Smooth muscle cell (in vitro differentiated cells): ENCODE results near the gene DCN. TPM values are rescaled to one million over a fixed set of nuclear protein-coding genes. Genes with fewer than 3 reads are reported as not detected.

ENCODE experiments used
- DNase-seq: peaks from one replicate; lab custom pipeline; 2025; ENCODE audit not compliant: unreplicated experiment; lab: John Stamatoyannopoulos, UW
- H2AFZ ChIP-seq: fragments of 200-600 bp; sonication (generic); 2 replicates; pipeline ENCODE4 v1.6.0; 2016; ENCODE audit warnings: antibody characterized with exemption, low read depth, mild to moderate bottlenecking
- H3F3A ChIP-seq: fragments of 200-600 bp; sonication (generic); 2 replicates; pipeline ENCODE4 v1.6.0; 2017; ENCODE audit warnings: antibody characterized with exemption, low read depth
- H3K27ac ChIP-seq: fragments of 200-600 bp; sonication (generic); 2 replicates; pipeline ENCODE4 v1.5.1; 2016; ENCODE audit warnings: low read depth, mild to moderate bottlenecking
- H3K27me3 ChIP-seq: fragments of 200-600 bp; sonication (generic); 2 replicates; pipeline ENCODE4 v1.6.1; 2016; ENCODE audit warnings: low read depth, mild to moderate bottlenecking
- H3K36me3 ChIP-seq: fragments of 200-600 bp; sonication (generic); 2 replicates; pipeline ENCODE4 v1.5.1; 2016; ENCODE audit warnings: low read depth
- H3K4me1 ChIP-seq: fragments of 200-600 bp; sonication (generic); 2 replicates; pipeline ENCODE4 v1.5.1; 2016; ENCODE audit warnings: low read depth
- H3K4me2 ChIP-seq: fragments of 200-600 bp; sonication (generic); 2 replicates; pipeline ENCODE4 v1.6.0; 2016; ENCODE audit warnings: mild to moderate bottlenecking
- H3K4me3 ChIP-seq: fragments of 200-600 bp; sonication (generic); 2 replicates; pipeline ENCODE4 v1.5.1; 2016; ENCODE audit warnings: mild to moderate bottlenecking
- H3K79me2 ChIP-seq: fragments of 200-600 bp; sonication (generic); 2 replicates; pipeline ENCODE4 v1.6.0; 2016; ENCODE audit warnings: low read depth, mild to moderate bottlenecking
- H3K9ac ChIP-seq: fragments of 200-600 bp; sonication (generic); 2 replicates; pipeline ENCODE4 v1.6.0; 2016; ENCODE audit warnings: low read depth
- H3K9me3 ChIP-seq: fragments of 200-600 bp; sonication (generic); replicated peaks from 2 replicates; pipeline ENCODE4 v1.5.1; 2016; ENCODE audit warnings: low read depth
- H4K20me1 ChIP-seq: fragments of 200-600 bp; sonication (generic); 2 replicates; pipeline ENCODE4 v1.6.0; 2016; ENCODE audit warnings: low read depth
- WGBS: methylation state at CpG from one replicate; pipeline ENCODE4 v1.1.7; 2016; ENCODE audit warnings: low lambda C conversion rate; 5-methylcytosine and 5-hydroxymethylcytosine counted together
- polyA plus RNA-seq: library from polyadenylated mRNA; unstranded; fragments of >200 nt; fragmentation: Nextera tagmentation; extraction: Ambion mirVana; gene quantifications from 2 replicates; pipeline ENCODE4 v1.2.1, GENCODE V29; 2016
- total RNA-seq: library from RNA; depleted of rRNA; stranded (reverse); fragments of >200 nt; gene quantifications from 2 replicates; pipeline ENCODE4 v1.2.3, GENCODE V29; 2014
- TF ChIP-seq, protein P1 (sequence below): fragments of 200-600 bp; sonication (generic); IDR thresholded peaks from 2 replicates; pipeline ENCODE4 v1.5.1; 2017; ENCODE audit warnings: borderline replicate concordance, mild to moderate bottlenecking, antibody characterized with exemption; ENCODE audit not compliant: insufficient read depth, poor library complexity, severe bottlenecking

DCN gene
- total and polyA plus RNA-seq, 2 experiments from 2014 or later: 1,354 to 1,657 TPM

GRCh38 chr12:91219511-91219910 is 36.9 kb upstream of the DCN start:
- H3K9me3 ChIP-seq: no peaks in the 10 kb centered on the region
- H3K27ac ChIP-seq: peak overlapping the region; percentile 92
- no peaks in the 10 kb centered on the region for H3K36me3 ChIP-seq
- H4K20me1 ChIP-seq: no peaks in the 10 kb centered on the region
- H3K4me1 ChIP-seq: peaks cover 7% of the 10 kb centered on the region
- H2AFZ ChIP-seq: peak overlapping the region; percentile 51
- peak overlapping the region; percentile 47 for H3K4me2 ChIP-seq
- H3K27me3 ChIP-seq: no peaks in the 10 kb centered on the region
- H3K4me3 ChIP-seq: no peak overlapping the region
- TF ChIP-seq, protein P1, sequence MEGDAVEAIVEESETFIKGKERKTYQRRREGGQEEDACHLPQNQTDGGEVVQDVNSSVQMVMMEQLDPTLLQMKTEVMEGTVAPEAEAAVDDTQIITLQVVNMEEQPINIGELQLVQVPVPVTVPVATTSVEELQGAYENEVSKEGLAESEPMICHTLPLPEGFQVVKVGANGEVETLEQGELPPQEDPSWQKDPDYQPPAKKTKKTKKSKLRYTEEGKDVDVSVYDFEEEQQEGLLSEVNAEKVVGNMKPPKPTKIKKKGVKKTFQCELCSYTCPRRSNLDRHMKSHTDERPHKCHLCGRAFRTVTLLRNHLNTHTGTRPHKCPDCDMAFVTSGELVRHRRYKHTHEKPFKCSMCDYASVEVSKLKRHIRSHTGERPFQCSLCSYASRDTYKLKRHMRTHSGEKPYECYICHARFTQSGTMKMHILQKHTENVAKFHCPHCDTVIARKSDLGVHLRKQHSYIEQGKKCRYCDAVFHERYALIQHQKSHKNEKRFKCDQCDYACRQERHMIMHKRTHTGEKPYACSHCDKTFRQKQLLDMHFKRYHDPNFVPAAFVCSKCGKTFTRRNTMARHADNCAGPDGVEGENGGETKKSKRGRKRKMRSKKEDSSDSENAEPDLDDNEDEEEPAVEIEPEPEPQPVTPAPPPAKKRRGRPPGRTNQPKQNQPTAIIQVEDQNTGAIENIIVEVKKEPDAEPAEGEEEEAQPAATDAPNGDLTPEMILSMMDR: no peak
- DNase-seq: no peak
- H3K79me2 ChIP-seq: no peaks in the 10 kb centered on the region
- H3K9ac ChIP-seq: peak overlapping the region; percentile 70
- H3F3A ChIP-seq: peaks cover 5% of the 10 kb centered on the region

- no peaks in the 10 kb centered on the region for H3K27me3 ChIP-seq
- H3K79me2 ChIP-seq: no peaks in the 10 kb centered on the region
- TF ChIP-seq, protein P1: no peak
- H3F3A ChIP-seq: no peaks in the 10 kb centered on the region
- WGBS: 96% methylated on average over 2 of the region's 2 CpGs
- H3K9ac ChIP-seq: no peak overlapping the region
- H3K36me3 ChIP-seq: no peaks in the 10 kb centered on the region
- H3K9me3 ChIP-seq: no peaks in the 10 kb centered on the region
- DNase-seq: no peak
- H3K27ac ChIP-seq: peak overlapping the region; percentile 87
- H3K4me2 ChIP-seq: no peak overlapping the region
- no peaks in the 10 kb centered on the region for H4K20me1 ChIP-seq
- H3K4me1 ChIP-seq: peaks cover 6% of the 10 kb centered on the region
- peak overlapping the region; percentile 20 for H2AFZ ChIP-seq
- no peak overlapping the region for H3K4me3 ChIP-seq
Observed at GRCh38 chr12:91216871-91217270, 34.3 kb upstream of the DCN start.

GRCh38 chr12:91215940-91216454 is 33.4 kb upstream of the DCN start:
- WGBS: 62% methylated on average over 3 of the region's 3 CpGs
- Histone ChIP-seq H3K4me1 (peaks cover 6% of the 10 kb centered on the region), H4K20me1 (no peaks in the 10 kb centered on the region), H3K79me2 (no peaks in the 10 kb centered on the region), H3K27ac (peak overlapping the region; percentile 87), H3K9ac (no peak overlapping the region), H3K4me3 (no peak overlapping the region), H3K36me3 (no peaks in the 10 kb centered on the region), H3K4me2 (peak overlapping the region; percentile 38), H2AFZ (peak overlapping the region; percentile 63), H3K9me3 (no peaks in the 10 kb centered on the region), H3K27me3 (no peaks in the 10 kb centered on the region), H3F3A (no peaks in the 10 kb centered on the region)
- TF ChIP-seq, protein P1: no peak
- no peak for DNase-seq

DNA sequence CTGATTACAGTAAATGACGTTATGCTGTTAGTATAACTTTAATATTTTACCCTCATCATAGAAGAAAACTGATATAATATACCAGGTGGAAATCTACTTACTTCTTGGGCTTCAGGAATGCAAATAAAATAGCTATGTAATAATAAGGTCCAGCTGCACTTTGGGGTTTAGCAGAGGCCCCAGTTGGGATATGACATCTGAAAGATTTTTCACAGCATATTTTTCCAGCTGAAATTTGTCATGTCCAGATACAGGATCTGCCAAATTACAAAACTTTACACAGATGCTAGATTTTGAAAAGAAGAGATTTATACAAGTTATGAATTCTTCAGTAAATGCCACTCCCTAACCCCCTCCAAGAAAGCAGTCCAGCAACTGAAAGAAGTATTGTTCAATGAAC is 29.2 kb upstream of the DCN start:
- no peak overlapping the region for H3K9ac ChIP-seq
- H3K36me3 ChIP-seq: no peaks in the 10 kb centered on the region
- no peak overlapping the region for H3K4me2 ChIP-seq
- TF ChIP-seq, protein P1: no peak
- H3K4me3 ChIP-seq: no peak overlapping the region
- H3K79me2 ChIP-seq: no peaks in the 10 kb centered on the region
- H3K9me3 ChIP-seq: no peaks in the 10 kb centered on the region
- H3F3A ChIP-seq: no peaks in the 10 kb centered on the region
- no peaks in the 10 kb centered on the region for H4K20me1 ChIP-seq
- no peak overlapping the region for H3K27ac ChIP-seq
- DNase-seq: no peak
- WGBS: 84% methylated on average over 1 of the region's 1 CpG
- peaks cover 6% of the 10 kb centered on the region for H3K4me1 ChIP-seq
- H3K27me3 ChIP-seq: no peaks in the 10 kb centered on the region
- H2AFZ ChIP-seq: peak overlapping the region; percentile 9
